ENCODE results near the gene BBS7. TPM values are rescaled to one million over a fixed set of nuclear protein-coding genes. Genes with fewer than 3 reads are reported as not detected.

The BBS7 gene
- total RNA-seq, 1 donor: 29.4 TPM

GRCh38 chr4:121784975-121785374 lies 85.3 kb downstream of the BBS7 start:
- no peak overlapping the region for H3K4me3 ChIP-seq (ENCODE audit: low read depth, low read length)
- TF ChIP-seq CTCF (IDR thresholded peaks at IDR 0.05; ENCODE audit: insufficient read depth, low read depth, low read length): no peak
- DNase-seq (ENCODE audit: low read depth): peak; percentile 78

- no peak for DNase-seq (ENCODE audit: low read depth)
- no peak for TF ChIP-seq CTCF (IDR thresholded peaks at IDR 0.05; ENCODE audit: insufficient read depth, low read depth, low read length)
- H3K4me3 ChIP-seq (ENCODE audit: low read depth, low read length): no peak overlapping the region
Measured at GRCh38 chr4:121784401-121784800, 85.9 kb downstream of the BBS7 start.

GRCh38 chr4:121783210-121783609 lies 87.1 kb downstream of the BBS7 start:
- no peak overlapping the region for H3K4me3 ChIP-seq (ENCODE audit: low read depth, low read length)
- TF ChIP-seq CTCF (IDR thresholded peaks at IDR 0.05; ENCODE audit: insufficient read depth, low read depth, low read length): no peak
- no peak for DNase-seq (ENCODE audit: low read depth)

GRCh38 chr4:121778991-121779628 lies 91.2 kb downstream of the BBS7 start:
- DNase-seq (ENCODE audit: low read depth): no peak
- no peak overlapping the region for H3K4me3 ChIP-seq (ENCODE audit: low read depth, low read length)
- no peak for TF ChIP-seq CTCF (IDR thresholded peaks at IDR 0.05; ENCODE audit: insufficient read depth, low read depth, low read length)

GRCh38 chr4:121777625-121778024 lies 92.6 kb downstream of the BBS7 start:
- no peak overlapping the region for H3K4me3 ChIP-seq (ENCODE audit: low read depth, low read length)
- DNase-seq (ENCODE audit: low read depth): no peak
- TF ChIP-seq CTCF (IDR thresholded peaks at IDR 0.05; ENCODE audit: insufficient read depth, low read depth, low read length): no peak

GRCh38 chr4:121776610-121777401 lies 93.5 kb downstream of the BBS7 start:
- DNase-seq (ENCODE audit: low read depth): no peak
- H3K4me3 ChIP-seq (ENCODE audit: low read depth, low read length): no peak overlapping the region
- TF ChIP-seq CTCF (IDR thresholded peaks at IDR 0.05; ENCODE audit: insufficient read depth, low read depth, low read length): no peak

Other genes with a start within 250 kb of the BBS7 start
- gene ANXA5, start 173.5 kb downstream of the BBS7 start, total RNA-seq: 811 and 939 TPM in 2 replicates
- 0.43 and 0.64 TPM in 2 replicates for gene SMIM43, start 105.3 kb downstream of the BBS7 start, total RNA-seq
- gene EXOSC9, start 69.2 kb downstream of the BBS7 start, total RNA-seq: 27.1 and 34.5 TPM in 2 replicates
- gene CCNA2, start 46.6 kb downstream of the BBS7 start, total RNA-seq: 27.1 and 54.0 TPM in 2 replicates
- gene TRPC3, start 81.6 kb upstream of the BBS7 start, total RNA-seq: 0.97 and 1.3 TPM in 2 replicates